Measurements from ENCODE around the gene KRTAP3-3. TPM values are rescaled to one million over a fixed set of nuclear protein-coding genes. Genes with fewer than 3 reads are reported as not detected.

The KRTAP3-3 gene
- total and polyA plus RNA-seq, 2 of the 8 experiments (the other 6 are each of a cell fraction or from before 2014, with no cell fraction given) = not detected

GRCh38 chr17:40947929-40948328, 46.0 kb downstream of the KRTAP3-3 start:
- Histone ChIP-seq H3K27me3 (replicated peaks in 1 of 4; ENCODE audit: control insufficient read depth in 3 of 4, extremely low read depth in 1 of 4, insufficient read depth in 3 of 4, low read length in 3 of 4) (no peaks in the 10 kb centered on the region), H2BK120ac (replicated peaks; ENCODE audit: low read depth, low read length) (no peak overlapping the region), H3K23me2 (ENCODE audit: low read depth, low read length) (no peaks in the 10 kb centered on the region), H4K91ac (replicated peaks; ENCODE audit: insufficient read length, low read length) (no peak overlapping the region), H3K4me2 (ENCODE audit: insufficient read depth in 1 of 2, low read depth in 2 of 2, low read length in 2 of 2) (no peak overlapping the region), H3K14ac (ENCODE audit: insufficient read length) (no peak overlapping the region), H4K20me1 (replicated peaks in 1 of 2; ENCODE audit: control insufficient read depth in 1 of 2, insufficient read depth in 2 of 2, low read length in 2 of 2) (no peaks in the 10 kb centered on the region), H3K18ac (ENCODE audit: extremely low read depth, low read length) (no peak overlapping the region), H3K27ac (ENCODE audit: low read depth, low read length) (no peak overlapping the region), H3K4ac (replicated peaks; ENCODE audit: insufficient read length, low read depth, low read length) (no peak overlapping the region), H3K9me3 (ENCODE audit: insufficient read depth in 2 of 2, low read depth in 1 of 2, low read length in 1 of 2) (no peaks in the 10 kb centered on the region), H3K56ac (replicated peaks; ENCODE audit: insufficient read length, low read depth, low read length) (no peak overlapping the region), H2BK12ac (ENCODE audit: low read depth, low read length) (no peak overlapping the region), H3K79me2 (ENCODE audit: control insufficient read depth in 1 of 2, insufficient read depth in 2 of 2, low read length in 2 of 2) (no peaks in the 10 kb centered on the region), H3K4me3 (ENCODE audit: extremely low read depth in 1 of 4, insufficient read depth in 2 of 4, low read depth in 3 of 4, low read length in 4 of 4) (no peak overlapping the region), H3K9ac (replicated peaks in 1 of 4; ENCODE audit: extremely low read depth in 1 of 4, low read depth in 3 of 4, low read length in 3 of 4) (no peak overlapping the region), H2AFZ (ENCODE audit: low read length) (no peak overlapping the region), H3K23ac (ENCODE audit: insufficient read length) (no peak overlapping the region), H2AK5ac (ENCODE audit: low read depth, low read length) (no peak overlapping the region), H2BK5ac (ENCODE audit: low read depth, low read length) (no peak overlapping the region), H3K4me1 (replicated peaks in 1 of 4; ENCODE audit: control insufficient read depth in 3 of 4, insufficient read depth in 4 of 4, low read length in 3 of 4) (no peaks in the 10 kb centered on the region), H3K36me3 (ENCODE audit: control insufficient read depth in 2 of 4, insufficient read depth in 4 of 4, low read length in 3 of 4) (no peaks in the 10 kb centered on the region), H3K79me1 (ENCODE audit: low read depth, low read length) (no peaks in the 10 kb centered on the region), H2BK20ac (ENCODE audit: low read length) (no peak overlapping the region), H4K8ac (ENCODE audit: extremely low read depth, insufficient read depth, low read length) (no peak overlapping the region), H2BK15ac (ENCODE audit: low read length) (no peak overlapping the region), H4K5ac (ENCODE audit: insufficient read length, low read depth, low read length) (no peak overlapping the region)
- ChIA-PET POLR2A (ENCODE audit: partially characterized antibody) (no interaction called here), CTCF (ENCODE audit: partially characterized antibody) (interaction anchor here (1.9 to 4.0 kb wide), 2 partner anchors 15 to 374 kb away, joined by 5 to 12 read pairs; no protein-coding TSS in a partner anchor)
- WGBS, 2 experiments (ENCODE audit: extremely low coverage in 1 of 2, insufficient coverage in 1 of 2, insufficient read length in 1 of 2, insufficient replicate concordance in 2 of 2, low coverage in 1 of 2, low lambda C conversion rate in 2 of 2, missing lambda C conversion rate in 1 of 2) = 88% methylated on average over 2 of the region's 2 CpGs; no CpG with 5 or more reads in 1 of the 2 experiments
- no peak for DNase-seq (ENCODE audit: low read depth in 1 of 2, low spot score in 2 of 2)
- TF ChIP-seq TAF1 (IDR thresholded peaks at IDR 0.05; ENCODE audit: low read depth, low read length) = no peak
- TF ChIP-seq RNF2 (IDR thresholded peaks at IDR 0.05; ENCODE audit: borderline replicate concordance, low read depth, low read length, missing control alignments, poor library complexity, severe bottlenecking) = no peak
- no peak for TF ChIP-seq KDM5A (IDR thresholded peaks at IDR 0.05; ENCODE audit: low read length)
- TF ChIP-seq CHD2 (IDR thresholded peaks at IDR 0.05; ENCODE audit: low read length) = no peak
- TF ChIP-seq BRCA1 (IDR thresholded peaks at IDR 0.05; ENCODE audit: low read depth, low read length) = no peak
- TF ChIP-seq EP300 (IDR thresholded peaks at IDR 0.05; ENCODE audit: borderline replicate concordance in 1 of 2, low read depth in 2 of 2, low read length in 2 of 2) = no peak
- TF ChIP-seq CEBPB (IDR thresholded peaks at IDR 0.05; ENCODE audit: low read depth, low read length) = no peak
- no peak for FAIRE-seq
